Left lung (tissue), 10 donors: Measurements from ENCODE around the gene CHD5. TPM values are rescaled to one million over a fixed set of nuclear protein-coding genes. Genes with fewer than 3 reads are reported as not detected.
"Not testable (repeated sequence)": the region's sequence is repeated elsewhere in the genome, so short reads cannot be mapped to it uniquely, and the experiment has no call there.

Experiments
- ATAC-seq: fragments of 200-7000 bp; cut with Tn5 transposase; one replicate; pipeline ENCODE4 v1.9.1; 2020; ENCODE audit warnings: moderate library complexity
- DNase-seq, 4 donors: peaks; one replicate each; pipeline ENCODE4 v3.0.0-alpha.2; 2013 to 2020
- H3K27ac ChIP-seq, 2 donors: fragments of 200-600 bp; sonication (generic) in 1 of 2; one replicate each; pipeline versions ENCODE4 v1.5.0 to v1.8.0; 2020 to 2021
- H3K27me3 ChIP-seq, 2 donors: fragments of 200-600 bp; sonication (generic) in 1 of 2; one replicate each; pipeline versions ENCODE4 v1.5.0 to v1.8.0; 2020 to 2021
- H3K36me3 ChIP-seq, 2 donors: fragments of 200-600 bp; sonication (generic) in 1 of 2; one replicate each; pipeline versions ENCODE4 v1.5.0 to v1.8.0; 2020 to 2021
- H3K4me1 ChIP-seq, 2 donors: fragments of 200-600 bp; one replicate each; pipeline ENCODE4 v1.8.0; 2021
- H3K4me3 ChIP-seq, 2 donors: fragments of 200-600 bp; sonication (generic) in 1 of 2; one replicate each; pipeline versions ENCODE4 v1.5.0 to v1.8.0; 2020 to 2021; ENCODE audit warnings: mild to moderate bottlenecking in 1 of 2
- H3K9me3 ChIP-seq, 2 donors: fragments of 200-600 bp; sonication (generic) in 1 of 2; one replicate each; pipeline versions ENCODE4 v1.5.0 to v1.8.0; 2020 to 2021
- CTCF ChIP-seq, 2 donors: fragments of 200-600 bp; sonication (generic) in 1 of 2; IDR thresholded peaks; one replicate each; pipeline versions ENCODE4 v1.5.0 to v1.8.0; 2021; ENCODE audit warnings: antibody characterized with exemption in 2 of 2
- intact Hi-C, 2 donors: fragments of 100-400 bp; cut with DNase I; formaldehyde crosslinking; loops; one replicate each; pipeline versions ENCODE4 v1.11.2 to v1.14.2; 2022
- polyA plus RNA-seq, 6 donors: library from polyadenylated mRNA; unstranded; fragments of 120-200 nt; gene quantifications; one replicate each; pipeline ENCODE4 v1.2.1, GENCODE V29; 2013; ENCODE audit not compliant: insufficient read length in 6 of 6
- total RNA-seq, 2 donors: library from RNA; stranded (reverse); fragmentation: NEBNext Ultra II Directional; extraction: Animal tissue kit (Norgen Biotek cat#: 25700); gene quantifications; one replicate each; pipeline ENCODE4 v1.2.1, GENCODE V29; 2021
- donor health status: DM: no; HTN: yes; CAD: no.
- donor health status: DM: no; HTN: no; CAD: no.

The CHD5 gene
- total and polyA plus RNA-seq, 8 donors, result 0.03 to 0.36 (median 0.13) TPM

- H3K27me3 ChIP-seq, result no peaks in the 10 kb centered on the region
- intact Hi-C loops, result no loop called here
- H3K4me3 ChIP-seq, result no peak overlapping the region
- no peak for TF ChIP-seq CTCF (IDR thresholded peaks at IDR 0.05)
- H3K9me3 ChIP-seq, result no peaks in the 10 kb centered on the region
- peaks cover 0 to 58% of the 10 kb centered on the region in 2 donors for H3K36me3 ChIP-seq
- DNase-seq (no peak), ATAC-seq (no peak)
- H3K27ac ChIP-seq, result no peak overlapping the region
- H3K4me1 ChIP-seq, result no peaks in the 10 kb centered on the region
Observed at GRCh38 chr1:6221210-6221784, 41.2 kb upstream of the CHD5 start.

- no peaks in the 10 kb centered on the region for H3K9me3 ChIP-seq
- no peak overlapping the region for H3K4me3 ChIP-seq
- peaks cover 0 to 48% of the 10 kb centered on the region in 2 donors for H3K36me3 ChIP-seq
- H3K27me3 ChIP-seq, result no peaks in the 10 kb centered on the region
- DNase-seq (no peak), ATAC-seq (peak; percentile 54)
- no peak for TF ChIP-seq CTCF (IDR thresholded peaks at IDR 0.05)
- no peaks in the 10 kb centered on the region for H3K4me1 ChIP-seq
- no peak overlapping the region for H3K27ac ChIP-seq
- intact Hi-C loops, result no loop called here
Observed at GRCh38 chr1:6220236-6220635, 40.1 kb upstream of the CHD5 start.

- H3K9me3 ChIP-seq, H3K27ac ChIP-seq, ATAC-seq, H3K4me1 ChIP-seq, intact Hi-C loops, H3K4me3 ChIP-seq, DNase-seq, H3K27me3 ChIP-seq: not testable (repeated sequence)
- H3K36me3 ChIP-seq, result peaks cover 0 to 42% of the 10 kb centered on the region in 2 donors
Observed at GRCh38 chr1:6219641-6220040, 39.5 kb upstream of the CHD5 start.

GRCh38 chr1:6218375-6219164 is 38.4 kb upstream of the CHD5 start:
- no peak for DNase-seq
- H3K27ac ChIP-seq, result no peak overlapping the region
- no peaks in the 10 kb centered on the region for H3K27me3 ChIP-seq
- no peaks in the 10 kb centered on the region for H3K4me1 ChIP-seq
- H3K36me3 ChIP-seq, result peaks cover 0 to 31% of the 10 kb centered on the region in 2 donors
- H3K9me3 ChIP-seq, result no peaks in the 10 kb centered on the region
- ATAC-seq, result peak; percentile 13
- no peak overlapping the region for H3K4me3 ChIP-seq
- no peak for TF ChIP-seq CTCF (IDR thresholded peaks at IDR 0.05)
- intact Hi-C loops, result no loop called here

GRCh38 chr1:6212193-6212959 is 32.3 kb upstream of the CHD5 start:
- Histone ChIP-seq H3K36me3 (no peaks in the 10 kb centered on the region), H3K4me1 (peaks cover 9 to 14% of the 10 kb centered on the region in 2 donors), H3K9me3 (no peaks in the 10 kb centered on the region), H3K4me3 (no peak overlapping the region), H3K27ac (no peak overlapping the region), H3K27me3 (peaks cover 0 to 30% of the 10 kb centered on the region in 2 donors)
- DNase-seq (no peak), ATAC-seq (no peak)
- TF ChIP-seq CTCF (IDR thresholded peaks at IDR 0.05), result no peak
- intact Hi-C loops, result no loop called here
